HG03066 (cell line): ENCODE measurements around the gene PKNOX2.

Source experiments
- ATAC-seq: cut with Tn5 transposase; IDR thresholded peaks from one replicate; pipeline ENCODE4 v1.9.1; 2021; ENCODE audit warnings: low read depth; ENCODE audit not compliant: unreplicated experiment

PKNOX2 gene

GRCh38 chr11:125454047-125454446 lies 289.5 kb downstream of the PKNOX2 start:
- no peak for ATAC-seq

- ATAC-seq: no peak
Observed at GRCh38 chr11:125455851-125456250, 291.3 kb downstream of the PKNOX2 start.

DNA sequence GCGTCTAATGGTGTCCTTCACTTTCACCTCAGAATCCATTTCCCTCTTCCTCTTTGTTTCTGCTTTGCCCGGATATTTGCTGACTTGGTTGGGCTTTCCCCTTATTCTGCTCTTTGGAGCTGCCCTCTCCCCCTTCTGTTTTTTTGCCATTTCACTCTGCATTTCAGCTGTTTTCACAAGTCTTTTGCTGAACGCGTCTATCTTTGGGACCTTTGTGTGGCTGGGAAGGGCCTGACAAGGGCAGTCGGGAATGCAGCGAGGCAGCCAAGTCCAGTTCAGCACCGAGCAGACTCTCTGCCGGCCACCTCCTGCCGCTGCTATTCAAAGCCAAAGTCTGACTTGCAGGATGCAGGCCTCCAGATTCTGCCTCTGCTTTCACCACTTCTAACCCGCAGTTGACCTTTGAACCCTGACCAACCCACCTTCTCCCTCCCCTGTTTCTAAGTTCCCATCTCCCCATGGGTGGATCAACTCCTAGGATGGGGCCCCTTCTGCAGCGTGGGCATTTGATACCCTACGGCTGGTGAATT lies 293.3 kb downstream of the PKNOX2 start:
- ATAC-seq: no peak

DNA sequence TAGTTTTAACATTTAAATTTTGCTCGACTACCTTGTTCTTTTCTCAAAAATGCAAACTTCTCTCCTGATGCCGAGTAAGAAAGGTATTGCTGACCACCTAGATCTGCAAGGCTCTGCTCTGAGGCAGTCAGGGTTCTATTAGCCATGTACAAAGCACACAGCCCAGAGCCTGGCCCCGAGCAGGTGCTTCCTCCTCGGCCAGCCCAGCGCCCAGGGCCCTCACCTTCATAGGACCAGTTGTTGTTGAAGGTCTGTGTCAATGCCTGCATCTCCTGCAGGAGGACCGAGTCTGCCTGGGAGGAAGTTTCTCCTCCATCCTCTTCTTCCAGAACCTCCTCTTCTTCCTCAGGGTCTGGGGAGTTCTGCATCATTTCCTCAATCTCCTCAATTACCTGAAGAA lies 295.7 kb downstream of the PKNOX2 start:
- ATAC-seq: no peak

- no peak for ATAC-seq
Observed at GRCh38 chr11:125463590-125464269, 299.2 kb downstream of the PKNOX2 start.

GRCh38 chr11:125464270-125464662 lies 299.7 kb downstream of the PKNOX2 start:
- ATAC-seq: no peak

GRCh38 chr11:125464666-125465065 lies 300.1 kb downstream of the PKNOX2 start:
- ATAC-seq: no peak

DNA sequence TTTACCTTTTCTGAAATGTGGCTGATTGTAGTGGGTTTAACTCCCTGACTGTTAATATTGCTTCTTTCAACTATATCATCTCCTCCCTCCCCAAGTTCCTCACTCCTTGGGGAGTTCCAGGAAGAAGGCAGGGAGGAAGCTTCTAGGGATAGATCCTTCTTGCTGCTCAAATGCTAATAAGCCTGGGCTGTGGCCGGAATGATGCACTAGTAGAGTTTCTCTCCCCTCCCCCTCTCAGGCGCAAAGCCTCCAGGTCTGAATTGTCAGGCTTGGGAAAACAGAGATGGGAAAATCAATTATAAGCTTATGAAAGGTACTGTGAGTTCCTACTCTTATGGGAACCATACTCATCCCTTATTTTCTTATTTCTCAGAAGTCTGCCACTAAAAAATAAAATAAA lies 300.7 kb downstream of the PKNOX2 start:
- no peak for ATAC-seq

- no peak for ATAC-seq
Observed at GRCh38 chr11:125465701-125466100, 301.1 kb downstream of the PKNOX2 start.

DNA sequence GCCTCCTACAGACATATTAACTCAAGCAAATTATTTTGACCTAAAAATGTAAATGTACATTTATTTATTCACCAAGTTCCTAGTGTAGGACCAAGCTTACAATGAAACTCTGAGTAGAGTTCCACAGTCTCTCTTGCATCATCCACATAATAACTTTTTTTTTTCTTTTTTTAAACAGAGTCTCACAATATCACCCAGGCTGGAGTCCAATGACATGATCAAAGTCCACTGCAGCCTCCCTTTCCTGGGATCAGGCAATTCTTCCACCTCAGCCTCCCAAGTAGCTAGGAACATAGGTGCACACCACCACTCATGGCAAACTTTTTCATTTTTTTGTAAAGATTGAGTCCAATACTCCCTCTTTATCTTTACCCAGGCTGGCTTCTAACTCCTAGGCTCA lies 303.5 kb downstream of the PKNOX2 start:
- no peak for ATAC-seq

DNA sequence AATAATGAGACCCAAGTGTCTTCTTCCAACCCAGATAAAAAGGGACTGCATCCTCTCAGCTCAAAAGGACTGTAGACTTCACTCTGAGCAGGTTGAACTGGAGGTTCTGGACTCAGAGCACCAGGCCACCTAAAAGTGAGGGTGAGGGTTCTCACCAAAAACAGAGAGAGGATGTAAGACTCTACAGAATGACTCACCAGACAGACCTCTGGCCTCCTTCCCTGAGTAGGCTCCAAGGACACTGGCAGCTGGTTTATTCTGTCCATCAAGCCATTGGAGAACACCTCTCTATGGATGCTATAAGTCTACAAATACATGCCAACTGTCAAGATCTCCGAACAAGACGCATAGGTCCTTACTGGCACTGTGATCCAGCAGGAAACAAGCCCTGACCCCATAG lies 304.3 kb downstream of the PKNOX2 start:
- no peak for ATAC-seq

DNA sequence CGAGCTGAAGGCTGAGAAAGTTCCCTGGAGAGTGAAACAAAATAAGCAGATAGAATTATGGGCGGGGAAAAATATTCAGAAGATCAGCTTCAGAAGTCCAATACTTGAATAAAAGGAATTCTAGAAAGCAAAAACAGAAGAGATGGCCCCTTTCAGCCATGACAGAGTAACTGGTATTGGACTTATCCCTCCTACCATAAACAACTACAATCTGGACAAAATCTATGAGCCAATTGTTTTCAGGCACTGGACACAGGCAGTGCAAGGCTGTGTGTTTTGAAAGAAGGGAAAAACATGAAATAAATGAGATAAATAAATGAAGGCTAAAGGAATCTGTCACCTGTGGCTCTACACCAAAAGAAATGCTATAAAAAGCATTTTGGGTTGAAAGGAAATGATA lies 305.8 kb downstream of the PKNOX2 start:
- ATAC-seq: no peak

DNA sequence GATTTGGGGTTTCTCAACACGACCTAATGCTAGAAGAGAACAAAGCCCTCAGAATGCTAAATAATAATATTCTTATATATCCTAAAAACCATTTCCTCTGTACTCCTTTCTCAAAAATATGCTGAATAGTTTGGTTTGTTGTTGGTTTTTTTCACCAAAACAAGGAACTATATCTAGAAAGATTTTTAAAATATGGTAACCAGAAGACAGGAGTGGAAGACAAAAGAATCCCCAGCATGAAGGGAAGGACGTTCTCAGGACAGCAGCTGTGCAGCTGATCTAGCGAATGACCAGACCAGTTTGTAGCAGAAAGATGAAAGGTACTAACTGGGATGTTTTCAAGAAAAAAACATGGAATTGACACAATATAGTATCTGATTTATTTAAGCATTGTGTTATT lies 312.2 kb downstream of the PKNOX2 start:
- no peak for ATAC-seq

- no peak for ATAC-seq
Observed at GRCh38 chr11:125479137-125479536, 314.6 kb downstream of the PKNOX2 start.

- ATAC-seq: no peak
Observed at GRCh38 chr11:125481531-125481930, 317.0 kb downstream of the PKNOX2 start.
